Sciatic nerve (tissue), 2 donors: ENCODE measurements around the gene VPS13D. TPM values are rescaled to one million over a fixed set of nuclear protein-coding genes. Genes with fewer than 3 reads are reported as not detected.
"Not testable (repeated sequence)": the region's sequence is repeated elsewhere in the genome, so short reads cannot be mapped to it uniquely, and the experiment has no call there.

Source experiments
- ATAC-seq: fragments of 200-7000 bp; cut with Tn5 transposase; one replicate; pipeline ENCODE4 v1.9.1; 2020; ENCODE audit warnings: mild to moderate bottlenecking, moderate library complexity
- DNase-seq: peaks from one replicate; pipeline ENCODE4 v3.0.0-alpha.2; 2020; ENCODE audit warnings: low spot score
- intact Hi-C: fragments of 100-400 bp; cut with DNase I; formaldehyde crosslinking; loops from one replicate; pipeline ENCODE4 v1.14.2; 2022
- total RNA-seq: library from RNA; stranded (reverse); fragmentation: NEBNext Ultra II Directional; extraction: Animal tissue kit (Norgen Biotek cat#: 25700); gene quantifications from one replicate; pipeline ENCODE4 v1.2.1, GENCODE V29; 2021
- donor health status: DM: no; HTN: no; CAD: no.
- donor health status: DM: no; HTN: no; CAD: no.

The VPS13D gene
- total RNA-seq, 1 donor from 2014 or later: 123 TPM

GRCh38 chr1:12220890-12221289 lies 8.9 kb upstream of the VPS13D start:
- ATAC-seq: no peak
- intact Hi-C loops: no loop called here
- DNase-seq: no peak

- DNase-seq, ATAC-seq, intact Hi-C loops: not testable (repeated sequence)
Observed at GRCh38 chr1:12222700-12223099, 7.1 kb upstream of the VPS13D start.

DNA sequence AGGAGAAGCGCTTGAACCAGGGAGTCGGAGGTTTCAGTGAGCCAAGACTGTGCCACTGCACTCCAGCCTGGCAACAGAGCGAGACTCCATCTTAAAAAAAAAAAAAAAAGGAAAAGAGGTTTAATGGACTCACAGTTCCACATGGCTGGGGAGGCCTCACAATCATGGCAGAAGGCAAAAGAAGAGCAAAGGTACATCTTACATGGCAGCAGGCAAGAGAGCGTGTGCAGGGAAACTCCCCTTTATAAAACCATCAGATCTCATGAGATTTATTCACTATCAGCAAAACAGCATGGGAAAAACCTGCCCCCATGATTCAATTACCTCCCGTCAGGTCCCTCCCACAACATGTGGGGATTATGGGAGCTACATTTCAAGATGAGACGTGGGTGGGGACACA lies 5.7 kb upstream of the VPS13D start:
- intact Hi-C loops, DNase-seq: not testable (repeated sequence)

GRCh38 chr1:12228979-12229378 lies 851 bp upstream of the VPS13D start:
- intact Hi-C loops: no loop called here
- DNase-seq (no peak), ATAC-seq (no peak)

More for the DNA sequence above, 5.7 kb upstream of the VPS13D start:
- not testable (repeated sequence) for ATAC-seq

GRCh38 chr1:12229386-12229834 lies 420 bp upstream of the VPS13D start:
- ATAC-seq: no peak
- no peak for DNase-seq
- intact Hi-C loops: no loop called here

GRCh38 chr1:12230549-12231275 lies 882 bp downstream of the VPS13D start:
- DNase-seq: peak; percentile 62
- intact Hi-C loops: no loop called here

GRCh38 chr1:12231276-12231595 lies 1.4 kb downstream of the VPS13D start:
- DNase-seq: no peak
- intact Hi-C loops: no loop called here
- no peak for ATAC-seq

More at GRCh38 chr1:12230549-12231275, 882 bp downstream of the VPS13D start:
- ATAC-seq: peak; percentile 63

DNA sequence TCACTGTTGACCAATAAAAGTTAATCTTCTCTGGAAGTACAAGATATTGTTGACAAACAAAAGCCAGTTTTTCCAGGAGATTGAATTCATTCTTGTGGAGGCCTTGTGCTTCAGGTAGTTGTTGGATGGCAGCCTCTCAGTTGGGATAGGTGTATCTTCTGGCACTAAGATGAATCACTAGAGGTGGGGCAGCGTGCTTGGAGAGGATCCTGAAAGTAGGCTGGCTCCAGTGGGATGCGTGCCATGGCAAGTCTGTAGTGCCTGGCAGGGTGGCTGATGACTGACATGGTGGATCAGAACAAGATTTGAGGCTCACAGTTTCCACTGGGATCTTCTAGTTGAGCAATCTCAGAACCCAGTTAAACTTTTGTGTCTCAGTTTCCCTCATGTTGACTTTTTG lies 2.4 kb downstream of the VPS13D start:
- ATAC-seq: no peak
- intact Hi-C loops: no loop called here
- DNase-seq: no peak

GRCh38 chr1:12244078-12244477 lies 14.2 kb downstream of the VPS13D start:
- intact Hi-C loops: no loop called here
- no peak for ATAC-seq
- DNase-seq: no peak

GRCh38 chr1:12244585-12244984 lies 14.8 kb downstream of the VPS13D start:
- intact Hi-C loops: no loop called here
- no peak for ATAC-seq
- DNase-seq: no peak

- intact Hi-C loops: no loop called here
- ATAC-seq: no peak
- no peak for DNase-seq
Observed at GRCh38 chr1:12245116-12245515, 15.3 kb downstream of the VPS13D start.

DNA sequence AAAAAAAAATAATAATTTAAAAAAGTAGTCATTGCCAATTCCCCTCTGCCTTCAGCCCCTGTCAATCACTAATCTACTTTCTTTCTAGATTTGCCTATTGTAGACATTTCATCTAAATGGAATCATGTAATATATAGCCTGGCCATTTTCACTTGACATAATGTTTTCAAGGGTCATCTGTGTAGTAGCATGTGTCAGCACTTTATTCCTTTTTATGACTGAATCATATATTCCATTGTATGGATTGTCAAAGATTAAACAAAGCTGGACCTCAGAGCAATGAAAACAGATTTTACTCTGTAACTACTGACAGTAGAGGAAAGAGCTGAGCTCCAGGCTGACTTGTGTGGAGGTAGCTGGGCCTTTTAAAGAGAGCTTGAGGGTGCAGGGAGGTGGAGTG lies 15.9 kb downstream of the VPS13D start:
- intact Hi-C loops: no loop called here
- DNase-seq (no peak), ATAC-seq (no peak)

GRCh38 chr1:12246584-12246983 lies 16.8 kb downstream of the VPS13D start:
- ATAC-seq (no peak), DNase-seq (no peak)
- intact Hi-C loops: no loop called here

- intact Hi-C loops: no loop called here
- DNase-seq: no peak
- no peak for ATAC-seq
Observed at GRCh38 chr1:12249181-12249580, 19.4 kb downstream of the VPS13D start.

DNA sequence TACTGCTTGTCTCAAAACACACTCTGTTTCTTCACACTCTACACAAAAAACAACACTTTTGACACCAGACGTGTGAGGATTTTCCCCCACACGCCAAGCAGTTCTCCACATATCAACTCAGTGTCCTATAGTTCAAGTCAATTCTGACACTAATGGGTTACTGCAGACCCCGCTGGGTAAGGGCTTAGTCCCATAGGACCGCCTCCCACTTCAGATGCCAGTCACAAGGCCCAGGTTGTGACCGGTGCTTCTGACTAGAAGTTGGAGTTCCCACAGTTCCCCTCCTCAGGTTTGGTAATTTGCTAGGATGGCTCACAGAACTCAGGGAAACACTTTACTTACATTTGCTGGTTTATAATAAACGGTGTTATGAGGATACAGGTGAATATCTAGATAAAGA lies 19.9 kb downstream of the VPS13D start:
- intact Hi-C loops: no loop called here
- ATAC-seq: no peak
- no peak for DNase-seq

GRCh38 chr1:12251442-12251841 lies 21.6 kb downstream of the VPS13D start:
- intact Hi-C loops: no loop called here
- no peak for DNase-seq
- ATAC-seq: no peak

- DNase-seq (no peak), ATAC-seq (no peak)
- intact Hi-C loops: no loop called here
Observed at GRCh38 chr1:12255913-12256312, 26.1 kb downstream of the VPS13D start.

GRCh38 chr1:12258272-12258671 lies 28.4 kb downstream of the VPS13D start:
- no peak for ATAC-seq
- DNase-seq: no peak
- intact Hi-C loops: no loop called here

GRCh38 chr1:12269351-12269750 lies 39.5 kb downstream of the VPS13D start:
- intact Hi-C loops: no loop called here
- ATAC-seq: no peak

GRCh38 chr1:12271033-12271432 lies 41.2 kb downstream of the VPS13D start:
- no peak for ATAC-seq
- no peak for DNase-seq
- intact Hi-C loops: no loop called here

More at GRCh38 chr1:12269351-12269750, 39.5 kb downstream of the VPS13D start:
- no peak for DNase-seq

DNA sequence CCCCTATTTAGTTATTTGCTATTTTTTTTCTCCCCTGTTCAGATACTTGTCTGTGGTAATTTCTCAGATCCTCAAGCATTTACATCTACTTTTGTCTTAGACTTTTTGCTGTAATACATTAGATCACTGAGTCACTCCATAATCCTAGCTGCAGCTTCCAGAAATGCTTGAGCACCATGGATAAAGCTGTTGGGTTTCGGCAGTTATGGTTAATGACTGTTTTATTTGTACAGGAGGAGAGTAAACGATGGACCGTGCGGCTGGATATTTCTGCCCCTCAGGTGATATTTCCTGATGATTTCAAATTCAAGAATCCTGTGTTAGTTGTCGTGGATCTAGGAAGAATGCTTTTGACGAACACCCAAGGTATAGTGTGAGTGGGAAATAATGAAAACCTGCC lies 42.9 kb downstream of the VPS13D start:
- ATAC-seq (no peak), DNase-seq (no peak)
- intact Hi-C loops: no loop called here
